Adrenal gland (tissue), 12 donors: ENCODE data around the gene SOCS7. TPM values are rescaled to one million over a fixed set of nuclear protein-coding genes. Genes with fewer than 3 reads are reported as not detected.
A peak's percentile ranks its signal among the peaks of the same experiment; 100 is the strongest.

Source experiments
- DNase-seq, 7 donors: peaks; one replicate each; pipeline ENCODE4 v3.0.0-alpha.2; 2019 to 2020
- H3K27ac ChIP-seq, 5 donors: fragments of 200-600 bp; sonication (generic) in 4 of 5; 1 replicate in 3 of 5; 2 replicates in 2 of 5; pipeline versions ENCODE4 v1.5.1 to v1.8.0; 2016 to 2020; ENCODE audit warnings: mild to moderate bottlenecking in 1 of 5
- H3K27me3 ChIP-seq: fragments of 200-600 bp; 2 replicates; pipeline ENCODE4 v1.8.0; 2021
- H3K36me3 ChIP-seq, 2 donors: fragments of 200-600 bp; replicated peaks in 1 of 2; 1 replicate in 1 of 2; 2 replicates in 1 of 2; pipeline versions ENCODE4 v1.5.1 to v1.8.0; 2018 to 2022
- H3K4me1 ChIP-seq, 2 donors: fragments of 200-600 bp; replicated peaks in 1 of 2; 1 replicate in 1 of 2; 2 replicates in 1 of 2; pipeline versions ENCODE4 v1.5.1 to v1.8.0; 2018 to 2021
- H3K4me3 ChIP-seq, 4 donors: fragments of 200-600 bp; sonication (generic) in 3 of 4; one replicate each; pipeline ENCODE4 v1.5.1; 2016 to 2018
- H3K9me3 ChIP-seq, 3 donors: fragments of 200-600 bp; sonication (generic) in 1 of 3; replicated peaks in 1 of 3; 1 replicate in 2 of 3; 2 replicates in 1 of 3; pipeline versions ENCODE4 v1.5.1 to v1.8.0; 2016 to 2021
- CTCF ChIP-seq, 6 experiments: fragments of 450-650 bp in 4 of 6; fragments of 200-600 bp in 2 of 6; sonication (generic) in 1 of 6; IDR thresholded peaks; 1 replicate in 5 of 6; 2 replicates in 1 of 6; pipeline versions ENCODE4 v1.5.1 to v1.8.0; 2016 to 2021; ENCODE audit warnings: antibody characterized with exemption in 6 of 6, mild to moderate bottlenecking in 2 of 6, moderate library complexity in 1 of 6
- POLR2A ChIP-seq, 2 donors: fragments of 450-650 bp; IDR thresholded peaks; one replicate each; pipeline ENCODE4 v1.6.1; 2017; ENCODE audit warnings: antibody characterized with exemption in 2 of 2, mild to moderate bottlenecking in 2 of 2, moderate library complexity in 1 of 2
- WGBS, 4 donors: extraction: QIAGEN DNeasy Blood & Tissue Kit in 2 of 4; methylation state at CpG; one replicate each; pipeline versions ENCODE4 v1.1.5 to v1.1.7; 2013 to 2017; 5-methylcytosine and 5-hydroxymethylcytosine counted together
- intact Hi-C, 2 donors: fragments of 100-400 bp; cut with DNase I; formaldehyde crosslinking; loops; one replicate each; pipeline versions ENCODE4 v1.14.1 to v1.15.0; 2022 to 2023
- polyA plus RNA-seq, 3 donors: library from polyadenylated mRNA; stranded (reverse); fragments of 200-250 nt in 2 of 3; fragments of 350-450 nt in 1 of 3; fragmentation: Illumina TruSeq in 1 of 3; extraction: RNeasy Lipid Tissue Mini Kit (QIAGEN cat#74804) in 1 of 3; gene quantifications; one replicate each; pipeline ENCODE4 v1.2.3, GENCODE V29; 2013 to 2014
- total RNA-seq, 9 donors: library from RNA; depleted of rRNA in 4 of 9; stranded (reverse); fragments of >200 nt in 4 of 9; fragments of 120-200 nt in 1 of 9; fragmentation: NEBNext Ultra II Directional in 1 of 9; extraction: Animal tissue kit (Norgen Biotek cat#: 25700) in 1 of 9; gene quantifications; one replicate each; pipeline versions ENCODE4 v1.1.0 to v1.2.4, GENCODE V29; 2013 to 2023
- donor health status: healthy with polysubstance abuse.
- donor health status: Bipolar disorder and iron deficiency.
- donor health status: DM: yes; HTN: yes; CAD: no.
- donor health status: DM: no; HTN: no; CAD: no.
- donor health status: DM: no; HTN: no; CAD: no.
- donor health status: DM: yes; HTN: yes; CAD: no.

Gene SOCS7
- total and polyA plus RNA-seq, 12 donors: 2.7 to 51.3 (median 18.5) TPM

GRCh38 chr17:38421171-38421841 is 69.7 kb downstream of the SOCS7 start:
- H3K36me3 ChIP-seq: no peaks in the 10 kb centered on the region
- no peaks in the 10 kb centered on the region for H3K9me3 ChIP-seq
- WGBS, 4 donors: 57 to 64% (median 60%) methylated on average over 4 to 14 of the region's 14 CpGs
- H3K27ac ChIP-seq: no peak overlapping the region
- no peak for DNase-seq
- TF ChIP-seq CTCF (IDR thresholded peaks at IDR 0.05) (no peak), POLR2A (IDR thresholded peaks at IDR 0.05) (no peak)
- peaks cover 4% of the 10 kb centered on the region for H3K27me3 ChIP-seq
- peaks cover 8 to 16% of the 10 kb centered on the region in 2 donors for H3K4me1 ChIP-seq
- no peak overlapping the region for H3K4me3 ChIP-seq
- intact Hi-C loops: loop anchor here (5.0 to 10.0 kb wide), 4 partner anchors 63 to 246 kb away; no protein-coding TSS in a partner anchor

GRCh38 chr17:38421871-38422827 is 70.5 kb downstream of the SOCS7 start:
- Histone ChIP-seq H3K4me3 (no peak overlapping the region), H3K9me3 (no peaks in the 10 kb centered on the region), H3K27me3 (peaks cover 4% of the 10 kb centered on the region), H3K4me1 (peaks cover 15 to 24% of the 10 kb centered on the region in 2 donors), H3K27ac (no peak overlapping the region), H3K36me3 (no peaks in the 10 kb centered on the region)
- 75 to 77% (median 76%) methylated on average over 11 to 17 of the region's 17 CpGs for WGBS, 4 donors
- DNase-seq: peak in 1 of 7 donors; percentile 73
- intact Hi-C loops: loop anchor here (5.0 to 10.0 kb wide), 4 partner anchors 63 to 245 kb away; no protein-coding TSS in a partner anchor
- no peak for TF ChIP-seq CTCF (IDR thresholded peaks at IDR 0.05)
- TF ChIP-seq POLR2A (IDR thresholded peaks at IDR 0.05): no peak

GRCh38 chr17:38424297-38424972 is 72.8 kb downstream of the SOCS7 start:
- H3K27ac ChIP-seq: peak overlapping the region in 1 of 5 donors; percentile 51
- TF ChIP-seq CTCF (IDR thresholded peaks at IDR 0.05): no peak
- no peak for TF ChIP-seq POLR2A (IDR thresholded peaks at IDR 0.05)
- no peaks in the 10 kb centered on the region for H3K36me3 ChIP-seq
- no peak for DNase-seq
- intact Hi-C loops: loop anchor here (5.0 to 10.0 kb wide), 4 partner anchors 60 to 243 kb away; no protein-coding TSS in a partner anchor
- H3K4me3 ChIP-seq: no peak overlapping the region
- no peaks in the 10 kb centered on the region for H3K9me3 ChIP-seq
- H3K4me1 ChIP-seq: peaks cover 21 to 27% of the 10 kb centered on the region in 2 donors
- WGBS, 4 donors: 60 to 77% (median 75%) methylated on average over 6 of the region's 6 CpGs
- no peaks in the 10 kb centered on the region for H3K27me3 ChIP-seq
